MM.1S (cell line): Measurements from ENCODE around the gene FAM161B.

Source experiments
- CTCF ChIP-seq: fragments of 300-600 bp; sonication (generic); IDR thresholded peaks from 2 replicates; pipeline ENCODE4 v1.5.1; 2016; ENCODE audit warnings: antibody characterized with exemption, low read length, mixed read lengths
- EZH2 ChIP-seq: fragments of 300-600 bp; sonication (generic); optimal IDR thresholded peaks from 2 replicates; pipeline ENCODE3; 2017; ENCODE audit warnings: low read depth, mild to moderate bottlenecking, antibody characterized with exemption, low read length, mixed read lengths
- EZH2phosphoT487 ChIP-seq: fragments of 300-600 bp; sonication (generic); IDR thresholded peaks from 2 replicates; pipeline ENCODE4 v1.6.1; 2018; ENCODE audit warnings: antibody characterized with exemption, low read length

- TF ChIP-seq CTCF (no peak), EZH2phosphoT487 (no peak), EZH2 (no peak)
Measured at GRCh38 chr14:73955674-73956073, 5.8 kb upstream of the FAM161B start.
